Heart left ventricle (tissue), 13 donors: ENCODE measurements around the gene SEZ6L.

Experiments used
- POLR2A ChIP-seq, 2 donors: fragments of 450-650 bp; IDR thresholded peaks; one replicate each; pipeline ENCODE4 v1.6.1; 2017; ENCODE audit warnings: antibody characterized with exemption in 2 of 2, mild to moderate bottlenecking in 2 of 2, moderate library complexity in 2 of 2
- TF ChIP-seq, protein P1 (sequence below), 12 donors: fragments of 200-600 bp; sonication (generic) in 4 of 12; IDR thresholded peaks; one replicate each; pipeline versions ENCODE4 v1.5.0 to v1.8.0; 2018 to 2022; ENCODE audit warnings: antibody characterized with exemption in 12 of 12, mild to moderate bottlenecking in 5 of 12
- donor health status: ischemic (EF 13 %, LVEDD 7.1; RV severe dilation, severe dysfunction).
- donor health status: DM: no; HTN: yes; CAD: no.
- donor health status: DM: no; HTN: no; CAD: no.
- donor health status: ischemic (EF 25% LVEDD 6.9; RV normal size, moderate dysfunction).
- donor health status: ischemic (EF 25% LVEDD 5.7; RV mildly dilated, moderate dysfunction).
- donor health status: ischemic (EF 35%, LVEDD 5.7; RV mildly dilated, moderate dysfunction).
- donor health status: nonischemic (EF 11% LVEDD 7.7; RV severe dilation, severe dysfunction).
- donor health status: DM: yes; HTN: yes; CAD: no.
- donor health status: PGD.
- donor health status: ischemic (EF 29% LVEDD 5.4; RV normal size, mild dysfunction).
- donor health status: nonischemic (EF 23%, LVEDD 6.1; RV moderate dilation, normal function).

DNA sequence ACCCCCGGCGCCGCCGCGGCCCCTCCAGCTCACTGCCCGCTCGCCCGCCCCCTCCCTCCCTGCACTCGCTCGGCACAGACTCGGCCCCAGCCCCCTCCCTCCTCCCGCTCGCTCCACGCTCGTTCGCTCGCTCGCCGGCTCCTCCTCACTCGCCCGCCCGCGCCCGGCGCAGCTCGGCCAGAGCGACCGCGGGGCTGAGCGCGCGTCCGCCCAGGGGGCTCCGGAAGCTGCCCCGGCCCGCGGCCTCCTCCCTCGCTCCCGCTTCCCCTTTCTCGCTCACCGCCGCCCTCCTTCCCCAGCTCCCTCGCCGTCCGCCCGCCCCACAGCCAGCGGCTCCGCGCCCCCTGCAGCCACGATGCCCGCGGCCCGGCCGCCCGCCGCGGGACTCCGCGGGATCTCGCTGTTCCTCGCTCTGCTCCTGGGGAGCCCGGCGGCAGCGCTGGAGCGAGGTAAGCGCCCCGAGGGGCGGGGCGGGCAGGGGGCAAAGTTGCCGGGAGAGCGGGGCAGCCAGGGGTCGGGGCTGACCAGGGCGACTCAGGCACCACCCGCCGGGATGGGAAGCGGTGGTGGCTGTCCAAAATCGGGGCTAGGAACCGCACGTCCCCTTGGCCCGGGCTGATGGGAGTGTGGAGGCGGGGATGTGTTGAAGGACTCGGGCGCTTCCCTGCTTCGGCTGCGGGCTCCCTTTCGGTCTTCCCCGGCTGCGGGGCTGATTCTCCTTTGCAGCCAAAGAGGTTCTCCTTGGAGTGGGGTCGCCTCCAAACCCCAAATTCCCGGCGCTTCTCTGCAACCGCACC lies at the start of gene SEZ6L:
- TF ChIP-seq, protein P1, sequence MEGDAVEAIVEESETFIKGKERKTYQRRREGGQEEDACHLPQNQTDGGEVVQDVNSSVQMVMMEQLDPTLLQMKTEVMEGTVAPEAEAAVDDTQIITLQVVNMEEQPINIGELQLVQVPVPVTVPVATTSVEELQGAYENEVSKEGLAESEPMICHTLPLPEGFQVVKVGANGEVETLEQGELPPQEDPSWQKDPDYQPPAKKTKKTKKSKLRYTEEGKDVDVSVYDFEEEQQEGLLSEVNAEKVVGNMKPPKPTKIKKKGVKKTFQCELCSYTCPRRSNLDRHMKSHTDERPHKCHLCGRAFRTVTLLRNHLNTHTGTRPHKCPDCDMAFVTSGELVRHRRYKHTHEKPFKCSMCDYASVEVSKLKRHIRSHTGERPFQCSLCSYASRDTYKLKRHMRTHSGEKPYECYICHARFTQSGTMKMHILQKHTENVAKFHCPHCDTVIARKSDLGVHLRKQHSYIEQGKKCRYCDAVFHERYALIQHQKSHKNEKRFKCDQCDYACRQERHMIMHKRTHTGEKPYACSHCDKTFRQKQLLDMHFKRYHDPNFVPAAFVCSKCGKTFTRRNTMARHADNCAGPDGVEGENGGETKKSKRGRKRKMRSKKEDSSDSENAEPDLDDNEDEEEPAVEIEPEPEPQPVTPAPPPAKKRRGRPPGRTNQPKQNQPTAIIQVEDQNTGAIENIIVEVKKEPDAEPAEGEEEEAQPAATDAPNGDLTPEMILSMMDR (IDR thresholded peaks at IDR 0.05): no peak
- no peak for TF ChIP-seq POLR2A (IDR thresholded peaks at IDR 0.05)
